GM19324 (cell line): ENCODE results near the gene WWC2.
"Not testable (repeated sequence)": the region's sequence is repeated elsewhere in the genome, so short reads cannot be mapped to it uniquely, and the experiment has no call there.

Experiments
- ATAC-seq: cut with Tn5 transposase; IDR thresholded peaks from one replicate; pipeline ENCODE4 v1.9.1; 2021; ENCODE audit warnings: mild to moderate bottlenecking, moderate library complexity; ENCODE audit not compliant: unreplicated experiment, low FRiP score

WWC2 gene

GRCh38 chr4:183321516-183321915, 222.5 kb downstream of the WWC2 start:
- no peak for ATAC-seq

- ATAC-seq, result no peak
Observed at GRCh38 chr4:183322326-183322725, 223.3 kb downstream of the WWC2 start, which contains the start of gene CLDN24. TSS of gene CLDN24 (minus strand) at chr4:183322426. CDS start at chr4:183322426, 0 bp downstream.

GRCh38 chr4:183323295-183323694, 224.2 kb downstream of the WWC2 start:
- no peak for ATAC-seq

GRCh38 chr4:183324056-183324455, 225.0 kb downstream of the WWC2 start:
- ATAC-seq, result not testable (repeated sequence)

- ATAC-seq, result no peak
Observed at GRCh38 chr4:183324619-183325018, 225.6 kb downstream of the WWC2 start.

GRCh38 chr4:183326387-183326786, 227.3 kb downstream of the WWC2 start:
- ATAC-seq, result not testable (repeated sequence)

GRCh38 chr4:183326853-183327252, 227.8 kb downstream of the WWC2 start:
- ATAC-seq, result no peak

GRCh38 chr4:183327827-183328226, 228.8 kb downstream of the WWC2 start:
- ATAC-seq, result no peak

GRCh38 chr4:183328832-183329231, 229.8 kb downstream of the WWC2 start:
- ATAC-seq, result no peak

GRCh38 chr4:183329244-183329643, 230.2 kb downstream of the WWC2 start:
- no peak for ATAC-seq

- ATAC-seq, result no peak
Observed at GRCh38 chr4:183329954-183330742, 231.1 kb downstream of the WWC2 start.

- no peak for ATAC-seq
Observed at GRCh38 chr4:183330841-183331240, 231.8 kb downstream of the WWC2 start.

- ATAC-seq, result no peak
Observed at GRCh38 chr4:183332447-183332846, 233.4 kb downstream of the WWC2 start.

GRCh38 chr4:183333202-183333601, 234.1 kb downstream of the WWC2 start:
- ATAC-seq, result no peak

GRCh38 chr4:183333983-183334382, 234.9 kb downstream of the WWC2 start:
- no peak for ATAC-seq

- ATAC-seq, result no peak
Observed at GRCh38 chr4:183335369-183335940, 236.4 kb downstream of the WWC2 start.

- ATAC-seq, result no peak
Observed at GRCh38 chr4:183337349-183337748, 238.3 kb downstream of the WWC2 start.

GRCh38 chr4:183337833-183338232, 238.8 kb downstream of the WWC2 start:
- no peak for ATAC-seq

GRCh38 chr4:183342541-183343533, 243.8 kb downstream of the WWC2 start:
- no peak for ATAC-seq

GRCh38 chr4:183343730-183344129, 244.7 kb downstream of the WWC2 start:
- no peak for ATAC-seq
